ENCODE results near the gene CYP1B1.

Gene CYP1B1

GRCh38 chr2:38109732-38110181, 33.8 kb upstream of the CYP1B1 start:
- Histone ChIP-seq H2BK5ac (ENCODE audit: low read depth, low read length, poor library complexity) (no peak overlapping the region), H3K4ac (ENCODE audit: low read depth, low read length) (no peak overlapping the region), H2AFZ (ENCODE audit: insufficient read depth, low read length, poor library complexity) (no peak overlapping the region), H3K9me3 (ENCODE audit: insufficient read depth, low read depth, low read length) (peaks cover 2% of the 10 kb centered on the region), H3K9ac (ENCODE audit: low read length) (no peak overlapping the region), H3K4me2 (ENCODE audit: low read length) (no peak overlapping the region), H4K8ac (ENCODE audit: low read depth, low read length) (no peak overlapping the region), H2BK120ac (ENCODE audit: insufficient read depth, low read length, poor library complexity) (no peak overlapping the region), H3K14ac (ENCODE audit: low read length) (no peak overlapping the region), H2BK12ac (ENCODE audit: low read length) (no peak overlapping the region), H3K23ac (ENCODE audit: low read length) (no peak overlapping the region), H3K18ac (ENCODE audit: low read length) (no peak overlapping the region), H3K4me1 (ENCODE audit: control insufficient read depth in 1 of 2, insufficient read depth in 2 of 2, low read length in 2 of 2) (peaks cover 11 to 18% of the 10 kb centered on the region in 2 experiments), H2AK5ac (ENCODE audit: low read length) (no peak overlapping the region), H3K36me3 (ENCODE audit: control insufficient read depth in 1 of 2, insufficient read depth in 2 of 2, low read length in 2 of 2) (no peaks in the 10 kb centered on the region), H3K79me1 (ENCODE audit: low read length) (peaks cover 6% of the 10 kb centered on the region), H4K91ac (ENCODE audit: low read depth, low read length) (no peak overlapping the region), H4K12ac (ENCODE audit: low read depth, low read length) (no peak overlapping the region), H3K27me3 (ENCODE audit: insufficient read depth, low read length) (no peaks in the 10 kb centered on the region), H3K27ac (ENCODE audit: low read depth, low read length) (no peak overlapping the region), H3K79me2 (ENCODE audit: control insufficient read depth, insufficient read depth, low read length, poor library complexity) (no peaks in the 10 kb centered on the region), H3K4me3 (ENCODE audit: low read depth, low read length) (no peak overlapping the region)
- no CpG with 5 or more reads among the region's 4 CpGs for WGBS (ENCODE audit: extremely low coverage, insufficient coverage, insufficient read length)
- DNase-seq = no peak

- H3K27ac ChIP-seq (ENCODE audit: low read depth, low read length) = no peak overlapping the region
- H4K12ac ChIP-seq (ENCODE audit: low read depth, low read length) = no peak overlapping the region
- H3K14ac ChIP-seq (ENCODE audit: low read length) = no peak overlapping the region
- no CpG with 5 or more reads among the region's 11 CpGs for WGBS (ENCODE audit: extremely low coverage, insufficient coverage, insufficient read length)
- peaks cover 11 to 18% of the 10 kb centered on the region in 2 experiments for H3K4me1 ChIP-seq (ENCODE audit: control insufficient read depth in 1 of 2, insufficient read depth in 2 of 2, low read length in 2 of 2)
- H2AFZ ChIP-seq (ENCODE audit: insufficient read depth, low read length, poor library complexity) = no peak overlapping the region
- peaks cover 6% of the 10 kb centered on the region for H3K79me1 ChIP-seq (ENCODE audit: low read length)
- no peak overlapping the region for H4K8ac ChIP-seq (ENCODE audit: low read depth, low read length)
- no peaks in the 10 kb centered on the region for H3K27me3 ChIP-seq (ENCODE audit: insufficient read depth, low read length)
- H2BK12ac ChIP-seq (ENCODE audit: low read length) = peak overlapping the region; percentile 2
- no peak overlapping the region for H3K18ac ChIP-seq (ENCODE audit: low read length)
- peaks cover 2% of the 10 kb centered on the region for H3K9me3 ChIP-seq (ENCODE audit: insufficient read depth, low read depth, low read length)
- H3K4me2 ChIP-seq (ENCODE audit: low read length) = no peak overlapping the region
- no peak overlapping the region for H2BK120ac ChIP-seq (ENCODE audit: insufficient read depth, low read length, poor library complexity)
- no peak overlapping the region for H3K23ac ChIP-seq (ENCODE audit: low read length)
- no peak for DNase-seq
- no peak overlapping the region for H3K4ac ChIP-seq (ENCODE audit: low read depth, low read length)
- no peak overlapping the region for H3K4me3 ChIP-seq (ENCODE audit: low read depth, low read length)
- H3K9ac ChIP-seq (ENCODE audit: low read length) = no peak overlapping the region
- H3K36me3 ChIP-seq (ENCODE audit: control insufficient read depth in 1 of 2, insufficient read depth in 2 of 2, low read length in 2 of 2) = no peaks in the 10 kb centered on the region
- H3K79me2 ChIP-seq (ENCODE audit: control insufficient read depth, insufficient read depth, low read length, poor library complexity) = no peaks in the 10 kb centered on the region
- H2BK5ac ChIP-seq (ENCODE audit: low read depth, low read length, poor library complexity) = no peak overlapping the region
- H2AK5ac ChIP-seq (ENCODE audit: low read length) = no peak overlapping the region
- H4K91ac ChIP-seq (ENCODE audit: low read depth, low read length) = no peak overlapping the region
Measured at GRCh38 chr2:38108907-38109731, 33.2 kb upstream of the CYP1B1 start.

GRCh38 chr2:38107738-38108410, 31.9 kb upstream of the CYP1B1 start:
- H3K79me2 ChIP-seq (ENCODE audit: control insufficient read depth, insufficient read depth, low read length, poor library complexity) = no peaks in the 10 kb centered on the region
- H3K4me1 ChIP-seq (ENCODE audit: control insufficient read depth in 1 of 2, insufficient read depth in 2 of 2, low read length in 2 of 2) = peaks cover 11 to 18% of the 10 kb centered on the region in 2 experiments
- H3K18ac ChIP-seq (ENCODE audit: low read length) = no peak overlapping the region
- peak overlapping the region; percentile 71 for H2BK12ac ChIP-seq (ENCODE audit: low read length)
- H3K14ac ChIP-seq (ENCODE audit: low read length) = no peak overlapping the region
- H3K4ac ChIP-seq (ENCODE audit: low read depth, low read length) = no peak overlapping the region
- DNase-seq = no peak
- H2AFZ ChIP-seq (ENCODE audit: insufficient read depth, low read length, poor library complexity) = peak overlapping the region; percentile 49
- H3K4me2 ChIP-seq (ENCODE audit: low read length) = no peak overlapping the region
- H3K27ac ChIP-seq (ENCODE audit: low read depth, low read length) = no peak overlapping the region
- peaks cover 6% of the 10 kb centered on the region for H3K79me1 ChIP-seq (ENCODE audit: low read length)
- H3K4me3 ChIP-seq (ENCODE audit: low read depth, low read length) = no peak overlapping the region
- no peaks in the 10 kb centered on the region for H3K36me3 ChIP-seq (ENCODE audit: control insufficient read depth in 1 of 2, insufficient read depth in 2 of 2, low read length in 2 of 2)
- no peak overlapping the region for H3K23ac ChIP-seq (ENCODE audit: low read length)
- no peak overlapping the region for H4K91ac ChIP-seq (ENCODE audit: low read depth, low read length)
- H3K27me3 ChIP-seq (ENCODE audit: insufficient read depth, low read length) = no peaks in the 10 kb centered on the region
- no peak overlapping the region for H4K12ac ChIP-seq (ENCODE audit: low read depth, low read length)
- H2AK5ac ChIP-seq (ENCODE audit: low read length) = no peak overlapping the region
- H4K8ac ChIP-seq (ENCODE audit: low read depth, low read length) = peak overlapping the region; percentile 50
- H2BK120ac ChIP-seq (ENCODE audit: insufficient read depth, low read length, poor library complexity) = peak overlapping the region; percentile 24
- no peak overlapping the region for H2BK5ac ChIP-seq (ENCODE audit: low read depth, low read length, poor library complexity)
- peaks cover 2% of the 10 kb centered on the region for H3K9me3 ChIP-seq (ENCODE audit: insufficient read depth, low read depth, low read length)
- WGBS (ENCODE audit: extremely low coverage, insufficient coverage, insufficient read length) = no CpG with 5 or more reads among the region's 17 CpGs
- H3K9ac ChIP-seq (ENCODE audit: low read length) = no peak overlapping the region

- H2AFZ ChIP-seq (ENCODE audit: insufficient read depth, low read length, poor library complexity) = peak overlapping the region; percentile 20
- peaks cover 11 to 18% of the 10 kb centered on the region in 2 experiments for H3K4me1 ChIP-seq (ENCODE audit: control insufficient read depth in 1 of 2, insufficient read depth in 2 of 2, low read length in 2 of 2)
- peak overlapping the region; percentile 84 for H2BK12ac ChIP-seq (ENCODE audit: low read length)
- DNase-seq = no peak
- H3K4me2 ChIP-seq (ENCODE audit: low read length) = no peak overlapping the region
- H3K9ac ChIP-seq (ENCODE audit: low read length) = no peak overlapping the region
- peak overlapping the region; percentile 52 for H2BK120ac ChIP-seq (ENCODE audit: insufficient read depth, low read length, poor library complexity)
- peak overlapping the region; percentile 71 for H4K8ac ChIP-seq (ENCODE audit: low read depth, low read length)
- H3K79me1 ChIP-seq (ENCODE audit: low read length) = peaks cover 6% of the 10 kb centered on the region
- peak overlapping the region; percentile 55 for H4K91ac ChIP-seq (ENCODE audit: low read depth, low read length)
- H3K4ac ChIP-seq (ENCODE audit: low read depth, low read length) = no peak overlapping the region
- no peak overlapping the region for H4K12ac ChIP-seq (ENCODE audit: low read depth, low read length)
- H2BK5ac ChIP-seq (ENCODE audit: low read depth, low read length, poor library complexity) = peak overlapping the region; percentile 8
- no peaks in the 10 kb centered on the region for H3K36me3 ChIP-seq (ENCODE audit: control insufficient read depth in 1 of 2, insufficient read depth in 2 of 2, low read length in 2 of 2)
- no peaks in the 10 kb centered on the region for H3K79me2 ChIP-seq (ENCODE audit: control insufficient read depth, insufficient read depth, low read length, poor library complexity)
- WGBS (ENCODE audit: extremely low coverage, insufficient coverage, insufficient read length) = no CpG with 5 or more reads among the region's 7 CpGs
- H3K27ac ChIP-seq (ENCODE audit: low read depth, low read length) = peak overlapping the region; percentile 72
- no peak overlapping the region for H2AK5ac ChIP-seq (ENCODE audit: low read length)
- no peak overlapping the region for H3K23ac ChIP-seq (ENCODE audit: low read length)
- peak overlapping the region; percentile 29 for H3K18ac ChIP-seq (ENCODE audit: low read length)
- peak overlapping the region; percentile 32 for H3K14ac ChIP-seq (ENCODE audit: low read length)
- peaks cover 2% of the 10 kb centered on the region for H3K9me3 ChIP-seq (ENCODE audit: insufficient read depth, low read depth, low read length)
- H3K4me3 ChIP-seq (ENCODE audit: low read depth, low read length) = no peak overlapping the region
- H3K27me3 ChIP-seq (ENCODE audit: insufficient read depth, low read length) = no peaks in the 10 kb centered on the region
Measured at GRCh38 chr2:38106405-38107094, 30.6 kb upstream of the CYP1B1 start.

All from trophoblast cell (in vitro differentiated cells and primary cell).